Fibroblast of the aortic adventitia (primary cell): ENCODE measurements around the gene NPTX2. TPM values are rescaled to one million over a fixed set of nuclear protein-coding genes. Genes with fewer than 3 reads are reported as not detected.

Experiments used
- DNase-seq: peaks from one replicate; pipeline ENCODE4 v3.0.0-alpha.2; 2010; ENCODE audit warnings: low read depth
- H3K4me3 ChIP-seq: 2 replicates; pipeline ENCODE4 v1.5.1; 2011; ENCODE audit warnings: low read depth, mild to moderate bottlenecking, control low read depth, low read length, moderate library complexity
- total RNA-seq: library from RNA; depleted of rRNA; stranded (reverse); fragments of >200 nt; gene quantifications from 2 replicates; pipeline ENCODE4 v1.2.3, GENCODE V29; 2012; ENCODE audit warnings: low replicate concordance
- TF ChIP-seq, protein P1 (sequence below): IDR thresholded peaks from 2 replicates; pipeline ENCODE4 v1.5.1; 2011; ENCODE audit warnings: mild to moderate bottlenecking, low read length, control low read depth, inconsistent platforms; ENCODE audit not compliant: insufficient read depth

Gene NPTX2
- total RNA-seq, 1 donor: 2.5 TPM

DNA sequence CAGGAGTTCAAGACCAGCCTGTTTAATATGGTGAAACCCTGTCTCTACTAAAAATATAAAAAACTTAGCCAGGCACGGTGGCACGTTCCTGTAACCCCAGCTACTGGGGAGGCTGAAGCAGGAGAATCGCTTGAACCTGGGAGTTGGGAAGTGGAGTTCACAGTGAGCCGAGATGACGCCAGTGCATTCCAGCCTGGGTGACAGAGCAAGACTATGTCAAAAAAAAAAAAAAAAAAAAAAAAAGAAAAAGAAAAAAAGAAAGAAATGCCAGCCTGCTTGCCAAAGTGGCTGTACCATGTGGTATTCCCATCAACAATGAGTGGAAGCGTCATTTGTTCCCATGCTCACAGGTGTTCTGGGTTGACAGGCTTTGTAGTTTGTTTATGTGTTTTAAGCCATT is 43.3 kb upstream of the NPTX2 start:
- TF ChIP-seq, protein P1, sequence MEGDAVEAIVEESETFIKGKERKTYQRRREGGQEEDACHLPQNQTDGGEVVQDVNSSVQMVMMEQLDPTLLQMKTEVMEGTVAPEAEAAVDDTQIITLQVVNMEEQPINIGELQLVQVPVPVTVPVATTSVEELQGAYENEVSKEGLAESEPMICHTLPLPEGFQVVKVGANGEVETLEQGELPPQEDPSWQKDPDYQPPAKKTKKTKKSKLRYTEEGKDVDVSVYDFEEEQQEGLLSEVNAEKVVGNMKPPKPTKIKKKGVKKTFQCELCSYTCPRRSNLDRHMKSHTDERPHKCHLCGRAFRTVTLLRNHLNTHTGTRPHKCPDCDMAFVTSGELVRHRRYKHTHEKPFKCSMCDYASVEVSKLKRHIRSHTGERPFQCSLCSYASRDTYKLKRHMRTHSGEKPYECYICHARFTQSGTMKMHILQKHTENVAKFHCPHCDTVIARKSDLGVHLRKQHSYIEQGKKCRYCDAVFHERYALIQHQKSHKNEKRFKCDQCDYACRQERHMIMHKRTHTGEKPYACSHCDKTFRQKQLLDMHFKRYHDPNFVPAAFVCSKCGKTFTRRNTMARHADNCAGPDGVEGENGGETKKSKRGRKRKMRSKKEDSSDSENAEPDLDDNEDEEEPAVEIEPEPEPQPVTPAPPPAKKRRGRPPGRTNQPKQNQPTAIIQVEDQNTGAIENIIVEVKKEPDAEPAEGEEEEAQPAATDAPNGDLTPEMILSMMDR: no peak
- H3K4me3 ChIP-seq: no peak overlapping the region
- no peak for DNase-seq

DNA sequence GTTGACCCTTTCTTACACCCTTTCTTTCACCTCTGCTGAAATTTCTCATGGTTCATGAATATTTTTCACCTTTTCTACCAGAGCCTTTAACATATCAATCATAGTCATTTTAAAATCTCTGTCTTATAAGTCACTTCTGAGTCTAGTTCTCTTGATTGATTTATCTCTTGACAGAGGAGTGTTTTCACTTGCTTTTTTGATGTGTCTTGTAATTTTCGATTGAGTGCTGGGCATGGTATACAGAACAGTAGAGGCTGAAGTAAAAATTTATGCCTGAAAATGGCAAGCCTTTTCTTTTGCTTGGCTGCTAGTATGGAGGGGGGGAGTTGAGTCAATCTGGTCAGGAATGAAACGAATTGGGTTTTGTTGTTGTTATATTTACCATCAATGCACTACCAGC is 41.2 kb upstream of the NPTX2 start:
- H3K4me3 ChIP-seq: no peak overlapping the region
- TF ChIP-seq, protein P1: no peak
- DNase-seq: no peak

DNA sequence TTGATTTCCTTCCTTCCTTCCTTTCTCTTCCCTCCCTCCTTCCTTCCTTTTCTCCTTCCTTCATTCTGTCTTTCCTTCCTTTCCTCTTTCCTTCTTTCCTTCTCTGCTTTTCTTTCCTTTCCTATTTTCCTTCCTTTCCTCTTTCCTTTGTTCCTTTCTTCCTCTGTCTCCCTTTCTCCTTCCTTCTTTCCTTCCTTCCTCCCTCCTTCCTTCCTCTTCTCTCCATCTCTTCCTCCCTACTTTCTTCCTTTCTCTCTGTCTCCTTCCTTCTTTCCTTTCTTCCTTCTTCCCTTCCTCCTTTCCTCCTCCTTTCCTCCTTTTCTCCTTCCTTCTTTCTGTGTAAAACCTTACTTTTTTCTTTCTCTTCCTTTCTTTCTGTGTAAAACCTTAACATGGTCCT is 32.3 kb upstream of the NPTX2 start:
- H3K4me3 ChIP-seq: no peak overlapping the region
- TF ChIP-seq, protein P1: no peak
- no peak for DNase-seq

DNA sequence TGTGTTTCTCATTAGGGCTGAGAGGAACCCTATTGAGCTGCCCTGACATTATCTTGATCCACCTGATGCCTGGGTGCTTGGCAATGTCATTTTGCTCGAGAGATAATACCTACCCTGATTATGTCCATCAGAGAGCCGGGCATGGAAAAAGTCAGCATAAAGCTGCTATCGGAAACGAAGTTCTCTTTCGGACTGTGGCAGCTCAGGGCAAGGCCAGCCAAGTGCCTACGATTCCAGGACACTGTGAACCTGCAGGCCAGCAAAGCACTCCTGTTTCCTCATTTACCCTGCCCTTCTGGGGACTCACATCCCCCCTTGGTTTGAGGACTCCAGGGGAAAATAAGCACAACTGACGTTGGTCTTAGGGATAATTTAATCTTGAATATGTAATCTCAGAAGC is 25.2 kb upstream of the NPTX2 start:
- no peak for DNase-seq
- TF ChIP-seq, protein P1: no peak
- no peak overlapping the region for H3K4me3 ChIP-seq

DNA sequence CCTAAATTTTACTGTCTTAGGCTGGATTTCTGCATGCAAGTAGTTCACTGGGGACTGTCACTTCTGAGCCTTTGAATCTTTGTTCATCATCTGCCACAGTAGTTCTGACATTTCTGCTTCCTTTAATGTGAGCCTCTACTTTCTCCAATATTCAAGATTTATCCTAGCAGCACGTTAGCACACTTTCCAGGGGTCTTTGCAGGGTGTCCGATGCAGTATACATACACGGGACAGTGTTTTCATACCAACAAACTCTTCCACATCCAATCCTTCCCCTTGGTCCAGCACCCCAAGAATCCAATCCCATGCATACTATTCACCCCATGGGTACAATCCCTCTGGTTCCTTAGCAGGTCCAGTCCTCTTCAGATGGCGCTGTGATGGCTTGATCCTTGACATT is 22.7 kb upstream of the NPTX2 start:
- TF ChIP-seq, protein P1: no peak
- no peak for DNase-seq
- H3K4me3 ChIP-seq: no peak overlapping the region

DNA sequence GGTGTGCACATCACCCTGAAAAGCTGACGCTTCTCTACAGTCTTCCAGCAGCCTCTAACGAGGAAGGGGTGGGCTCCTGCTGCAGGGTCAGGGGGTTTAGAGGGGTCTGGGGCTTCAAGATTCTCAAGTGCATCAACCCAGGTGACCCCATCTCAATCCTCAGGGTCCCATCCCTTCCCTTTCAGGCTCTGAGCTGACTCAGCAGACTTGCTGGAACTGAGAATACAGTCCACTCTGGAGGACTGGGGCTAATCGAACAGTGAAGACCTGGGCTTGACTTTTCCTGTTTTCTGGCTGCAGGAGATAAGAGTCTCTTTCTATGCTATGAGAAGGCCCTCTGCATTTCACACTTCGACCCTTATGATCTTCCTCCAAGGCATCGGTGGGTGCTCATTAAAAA is 22.3 kb upstream of the NPTX2 start:
- no peak for DNase-seq
- TF ChIP-seq, protein P1: no peak
- no peak overlapping the region for H3K4me3 ChIP-seq

DNA sequence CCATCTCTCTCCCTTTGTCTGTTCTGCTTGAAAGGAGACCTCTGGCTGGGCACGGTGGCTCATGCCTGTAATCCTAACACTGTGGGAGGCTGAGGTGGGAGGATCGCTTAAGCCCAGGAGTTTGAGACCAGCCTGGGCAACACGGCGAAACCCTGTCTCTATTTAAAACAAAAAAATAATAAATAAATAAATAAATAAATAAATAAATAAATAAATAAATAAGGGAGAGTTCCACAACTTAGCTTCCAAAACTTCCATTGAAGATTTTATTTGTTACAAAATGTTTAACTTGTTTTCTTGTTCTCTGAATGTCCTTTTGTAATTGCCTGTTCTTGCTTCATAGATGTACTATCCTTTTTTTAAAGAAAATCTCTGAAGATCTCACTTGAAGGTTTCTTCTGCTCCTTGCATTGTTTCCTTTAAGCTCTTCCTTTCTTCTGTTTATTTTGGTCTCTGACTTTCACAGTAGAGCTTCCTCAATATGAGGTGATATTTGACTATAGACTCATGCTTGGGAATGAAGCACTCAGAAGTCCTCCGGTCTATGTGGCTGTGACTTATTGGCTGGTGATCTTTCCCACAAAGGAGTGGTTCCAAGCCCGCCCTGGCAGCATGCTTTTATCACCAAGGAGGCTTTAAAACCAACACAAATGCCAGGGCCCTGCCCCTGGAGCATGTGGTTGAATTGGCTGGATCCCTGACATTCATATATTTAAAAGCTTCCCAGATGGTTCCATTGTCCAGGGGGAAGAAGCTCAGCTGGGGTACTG is 18.1 kb upstream of the NPTX2 start:
- TF ChIP-seq, protein P1: no peak
- DNase-seq: no peak
- H3K4me3 ChIP-seq: no peak overlapping the region
